Measurements from ENCODE around the gene UST.

UST gene

GRCh38 chr6:148770408-148771211, 23.8 kb downstream of the UST start:
- no peak overlapping the region for H2AFZ ChIP-seq (ENCODE audit: low read depth, low read length, severe bottlenecking)
- no peak overlapping the region for H3K27ac ChIP-seq (ENCODE audit: low read depth, low read length)

DNA sequence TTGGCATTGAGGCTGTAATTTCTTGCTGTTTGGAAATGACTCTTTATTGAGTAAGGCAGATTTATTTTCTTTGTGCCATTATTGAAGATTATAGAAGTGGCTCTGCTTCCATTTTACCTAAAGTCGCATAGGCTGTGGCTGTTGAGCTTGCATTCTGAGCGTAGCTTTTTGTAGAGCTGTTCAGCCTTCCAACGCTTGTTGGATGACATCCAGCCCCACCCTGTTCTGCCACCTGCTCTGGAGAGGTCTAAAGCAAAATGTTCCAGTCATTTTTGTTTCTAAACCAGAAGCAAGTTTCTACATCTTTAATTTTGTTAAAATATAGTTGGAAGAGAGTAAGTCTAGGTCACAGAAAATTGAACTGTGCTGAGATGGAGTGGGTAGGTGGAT, 24.4 kb downstream of the UST start:
- Histone ChIP-seq H3K79me2 (ENCODE audit: insufficient read depth, low read length) (no peaks in the 10 kb centered on the region), H4K20me1 (ENCODE audit: low read depth, low read length) (no peaks in the 10 kb centered on the region), H3K27me3 (ENCODE audit: low read length) (no peaks in the 10 kb centered on the region), H3K4me2 (ENCODE audit: low read depth, low read length, poor library complexity, severe bottlenecking) (no peak overlapping the region), H3K9ac (ENCODE audit: low read length) (no peak overlapping the region), H3K27ac (ENCODE audit: low read depth, low read length) (no peak overlapping the region), H3K9me2 (replicated peaks; ENCODE audit: insufficient read depth, low read length) (no peaks in the 10 kb centered on the region; the same call in 1 of the 2 replicates), H2AFZ (ENCODE audit: low read depth, low read length, severe bottlenecking) (no peak overlapping the region), H3K9me3 (ENCODE audit: insufficient read depth, low read length) (no peaks in the 10 kb centered on the region), H3K36me3 (ENCODE audit: low read length) (no peaks in the 10 kb centered on the region), H3F3A (ENCODE audit: insufficient read depth) (no peaks in the 10 kb centered on the region), H3K4me3 (ENCODE audit: insufficient read depth, low read length, poor library complexity, severe bottlenecking) (no peak overlapping the region)
- TF ChIP-seq EZH2phosphoT487 (conservative IDR thresholded peaks at IDR 0.05; ENCODE audit: low read length): no peak
- TF ChIP-seq CTCF (IDR thresholded peaks at IDR 0.05; ENCODE audit: insufficient read depth, low read length, poor library complexity, severe bottlenecking): no peak

More at GRCh38 chr6:148770408-148771211, 23.8 kb downstream of the UST start:
- H3K9me2 ChIP-seq (replicated peaks; ENCODE audit: insufficient read depth, low read length): no peaks in the 10 kb centered on the region; the same call in 1 of the 2 replicates
- TF ChIP-seq EZH2phosphoT487 (conservative IDR thresholded peaks at IDR 0.05; ENCODE audit: low read length): no peak
- no peak for TF ChIP-seq CTCF (IDR thresholded peaks at IDR 0.05; ENCODE audit: insufficient read depth, low read length, poor library complexity, severe bottlenecking)
- no peaks in the 10 kb centered on the region for H4K20me1 ChIP-seq (ENCODE audit: low read depth, low read length)
- no peaks in the 10 kb centered on the region for H3K9me3 ChIP-seq (ENCODE audit: insufficient read depth, low read length)
- no peaks in the 10 kb centered on the region for H3K36me3 ChIP-seq (ENCODE audit: low read length)
- H3K27me3 ChIP-seq (ENCODE audit: low read length): no peaks in the 10 kb centered on the region
- H3K4me3 ChIP-seq (ENCODE audit: insufficient read depth, low read length, poor library complexity, severe bottlenecking): no peak overlapping the region
- H3K79me2 ChIP-seq (ENCODE audit: insufficient read depth, low read length): no peaks in the 10 kb centered on the region
- no peak overlapping the region for H3K9ac ChIP-seq (ENCODE audit: low read length)
- no peaks in the 10 kb centered on the region for H3F3A ChIP-seq (ENCODE audit: insufficient read depth)
- H3K4me2 ChIP-seq (ENCODE audit: low read depth, low read length, poor library complexity, severe bottlenecking): no peak overlapping the region

GRCh38 chr6:148771896-148772554, 25.2 kb downstream of the UST start:
- no peaks in the 10 kb centered on the region for H3K79me2 ChIP-seq (ENCODE audit: insufficient read depth, low read length)
- no peaks in the 10 kb centered on the region for H3F3A ChIP-seq (ENCODE audit: insufficient read depth)
- H4K20me1 ChIP-seq (ENCODE audit: low read depth, low read length): no peaks in the 10 kb centered on the region
- no peak overlapping the region for H3K27ac ChIP-seq (ENCODE audit: low read depth, low read length)
- no peaks in the 10 kb centered on the region for H3K36me3 ChIP-seq (ENCODE audit: low read length)
- H3K4me3 ChIP-seq (ENCODE audit: insufficient read depth, low read length, poor library complexity, severe bottlenecking): no peak overlapping the region
- no peak overlapping the region for H3K9ac ChIP-seq (ENCODE audit: low read length)
- no peaks in the 10 kb centered on the region; the same call in 1 of the 2 replicates for H3K9me2 ChIP-seq (replicated peaks; ENCODE audit: insufficient read depth, low read length)
- no peaks in the 10 kb centered on the region for H3K27me3 ChIP-seq (ENCODE audit: low read length)
- no peak overlapping the region for H3K4me2 ChIP-seq (ENCODE audit: low read depth, low read length, poor library complexity, severe bottlenecking)
- no peak for TF ChIP-seq EZH2phosphoT487 (conservative IDR thresholded peaks at IDR 0.05; ENCODE audit: low read length)
- no peak for TF ChIP-seq CTCF (IDR thresholded peaks at IDR 0.05; ENCODE audit: insufficient read depth, low read length, poor library complexity, severe bottlenecking)
- H3K9me3 ChIP-seq (ENCODE audit: insufficient read depth, low read length): no peaks in the 10 kb centered on the region
- H2AFZ ChIP-seq (ENCODE audit: low read depth, low read length, severe bottlenecking): no peak overlapping the region

Measured in SU-DHL-6 (cell line).